K562 (cell line): ENCODE results near the gene USP24. TPM values are rescaled to one million over a fixed set of nuclear protein-coding genes. Genes with fewer than 3 reads are reported as not detected.

Source experiments
- ATAC-seq: fragments of 200-7000 bp; cut with Tn5 transposase; 3 replicates; pipeline ENCODE4 v1.9.1; 2020; ENCODE audit warnings: moderate library complexity
- BruUV-seq: library from RNA; stranded (reverse); fragments of 400-500 nt; replicated peaks from 2 replicates; lab custom pipeline; 2021; lab: Mats Ljungman, UMichigan
- CTCF ChIA-PET: fragments of 300-600 bp; formaldehyde crosslinking; extraction: SDS; loops from one replicate; lab custom pipeline; 2021; ENCODE audit warnings: low intra/inter-chr PET ratio; lab: Yijun Ruan, JAX
- POLR2A ChIA-PET: fragments of 300-600, 350-650 bp; sonication (Branson Sonifier 250); formaldehyde crosslinking; extraction: SDS; loops from one replicate; lab custom pipeline; 2021; ENCODE audit warnings: antibody characterized with exemption, inconsistent platforms; lab: Yijun Ruan, JAX
- DNase-seq, 4 experiments: peaks; one replicate each; pipeline versions ENCODE4 v3.0.0 to v3.0.0-alpha.2; 2011 to 2018; ENCODE audit warnings: low spot score in 3 of 4, mixed read lengths in 3 of 4; ENCODE audit errors: extremely low read depth in 1 of 4
- FAIRE-seq: peaks from 2 replicates; lab custom pipeline; 2011; peaks lifted over from hg19 to GRCh38; lab: Jason Lieb, UNC
- H2AFZ ChIP-seq: 2 replicates; pipeline ENCODE4 v1.6.0; 2011; ENCODE audit warnings: low read depth, low read length, control low read depth, inconsistent platforms
- H3K27ac ChIP-seq: fragments of 200-600 bp; 3 replicates; pipeline ENCODE4 v1.8.0; 2011; ENCODE audit warnings: low read depth, mild to moderate bottlenecking, control low read depth, inconsistent platforms, low read length, moderate library complexity, mixed read lengths; ENCODE audit errors: extremely low read depth
- H3K27me3 ChIP-seq, 2 experiments: fragments of 300-600 bp in 1 of 2; 2 replicates in 1 of 2; 3 replicates in 1 of 2; pipeline versions ENCODE4 v1.6.0 to v1.8.0; 2011; ENCODE audit warnings: inconsistent platforms in 2 of 2, low read length in 2 of 2, mild to moderate bottlenecking in 1 of 2, mixed read lengths in 1 of 2, moderate library complexity in 1 of 2; ENCODE audit not compliant: control insufficient read depth in 2 of 2, insufficient read depth in 2 of 2
- H3K36me3 ChIP-seq: fragments of 300-600 bp; 3 replicates; pipeline ENCODE4 v1.8.0; 2011; ENCODE audit warnings: mild to moderate bottlenecking, low read length, inconsistent platforms; ENCODE audit not compliant: control insufficient read depth, insufficient read depth
- H3K4me1 ChIP-seq, 2 experiments: fragments of 200-600 bp in 1 of 2; replicated peaks in 1 of 2; 2 replicates in 1 of 2; 3 replicates in 1 of 2; pipeline versions ENCODE4 v1.5.1 to v1.8.0; 2011; ENCODE audit warnings: inconsistent platforms in 2 of 2, low read length in 2 of 2, mild to moderate bottlenecking in 1 of 2, mixed read lengths in 1 of 2, moderate library complexity in 1 of 2; ENCODE audit not compliant: control insufficient read depth in 2 of 2, insufficient read depth in 2 of 2
- H3K4me2 ChIP-seq: 2 replicates; pipeline ENCODE4 v1.6.1; 2011; ENCODE audit warnings: low read length, control low read depth, inconsistent platforms, mixed read lengths; ENCODE audit not compliant: insufficient read depth
- H3K4me3 ChIP-seq: fragments of 200-600 bp; sonication (generic), shearing (Covaris generic); 2 replicates; pipeline ENCODE4 v1.5.1; 2016; ENCODE audit warnings: control low read depth, inconsistent platforms
- H3K79me2 ChIP-seq: fragments of 200-600 bp; 3 replicates; pipeline ENCODE4 v1.8.0; 2011; ENCODE audit warnings: low read length, inconsistent platforms; ENCODE audit not compliant: control insufficient read depth, insufficient read depth
- H3K9ac ChIP-seq, 2 experiments: 2 replicates each; pipeline versions ENCODE4 v1.6.0 to v1.6.1; 2011; ENCODE audit warnings: low read depth in 2 of 2, low read length in 2 of 2, control low read depth in 1 of 2, inconsistent platforms in 1 of 2, mild to moderate bottlenecking in 1 of 2, mixed read lengths in 1 of 2; ENCODE audit not compliant: insufficient read depth in 1 of 2
- H3K9me1 ChIP-seq: one replicate; pipeline ENCODE4 v1.6.0; 2011; ENCODE audit warnings: inconsistent platforms, mild to moderate bottlenecking, low read length, moderate library complexity; ENCODE audit not compliant: control insufficient read depth, insufficient read depth
- H3K9me3 ChIP-seq: replicated peaks from 2 replicates; pipeline ENCODE4 v1.5.1; 2011; ENCODE audit warnings: low read depth, low read length, inconsistent platforms; ENCODE audit not compliant: control insufficient read depth, insufficient read depth
- H4K20me1 ChIP-seq: replicated peaks from 2 replicates; pipeline ENCODE4 v1.6.1; 2011; ENCODE audit warnings: low read length, inconsistent platforms, mixed read lengths; ENCODE audit not compliant: control insufficient read depth, insufficient read depth
- ELF1 ChIP-seq: fragments of 200-800 bp; sonication (Bioruptor generic); IDR thresholded peaks from 2 replicates; pipeline ENCODE4 v1.6.1; 2016; ENCODE audit warnings: missing genetic modification characterization, missing compliant biosample characterization
- TEAD1 ChIP-seq, 2 experiments: fragments of 450-650 bp in 1 of 2; sonication (generic) in 1 of 2; formaldehyde crosslinking; IDR thresholded peaks; 2 replicates each; pipeline versions ENCODE4 v1.4.0 to v1.8.0; 2020 to 2022; ENCODE audit warnings: mild to moderate bottlenecking in 2 of 2, missing genetic modification reagents in 1 of 2
- ZNF609 ChIP-seq: sonication (generic); formaldehyde crosslinking; IDR thresholded peaks from 2 replicates; pipeline ENCODE4 v1.8.1; 2023; ENCODE audit warnings: missing genetic modification reagents, mild to moderate bottlenecking, borderline replicate concordance
- WGBS: fragments of 100-300 bp; shearing (Covaris generic); methylation state at CpG from one replicate; pipeline ENCODE4 v1.1.6; 2016; ENCODE audit warnings: low coverage, mixed read lengths; ENCODE audit not compliant: insufficient coverage; ENCODE audit errors: missing lambda C conversion rate; 5-methylcytosine and 5-hydroxymethylcytosine counted together
- in situ Hi-C: fragments of 300-500 bp; cut with MboI; formaldehyde crosslinking; loops from 4 replicates; pipeline ENCODE4 v1.15.0; 2018; ENCODE audit warnings: inconsistent platforms, mixed read lengths
- intact Hi-C: fragments of 100-400 bp; cut with micrococcal nuclease; formaldehyde crosslinking; loops from 2 replicates; pipeline ENCODE4 v1.14.2; 2022
- polyA plus RNA-seq, 8 experiments: library from polyadenylated mRNA; depleted of rRNA in 4 of 8; stranded (reverse) in 5 of 8; unstranded in 3 of 8; fragments of >200 nt; fragmentation: Nextera tagmentation in 2 of 8; fragmentation: Illumina TruSeq in 1 of 8; extraction: Ambion mirVana in 2 of 8; extraction: Trizol in 1 of 8; gene quantifications; 2 replicates each; pipeline versions ENCODE4 v1.2.1 to v1.2.3, GENCODE V29; 2011 to 2014; ENCODE audit warnings: inconsistent platforms in 1 of 8, missing spikeins in 1 of 8
- total RNA-seq, 7 experiments: library from RNA; depleted of rRNA in 6 of 7; stranded (reverse); fragments of >200 nt in 6 of 7; fragmentation: Illumina TruSeq in 2 of 7; extraction: Trizol in 2 of 7; gene quantifications; 2 replicates each; pipeline versions ENCODE4 v1.2.1 to v1.2.3, GENCODE V29; 2011 to 2021; ENCODE audit warnings: low replicate concordance in 1 of 7

Gene USP24
- total and polyA plus RNA-seq, 9 of the 15 experiments (the other 6 are each of a cell fraction or from before 2014, with no cell fraction given): 7.7 to 62.6 (median 36.8) TPM

GRCh38 chr1:55118651-55119329, 96.4 kb downstream of the USP24 start:
- H3K9me1 ChIP-seq: no peaks in the 10 kb centered on the region
- no peaks in the 10 kb centered on the region for H3K79me2 ChIP-seq
- BruUV-seq: no TSS peak
- H4K20me1 ChIP-seq: no peaks in the 10 kb centered on the region
- no peak for DNase-seq
- no peaks in the 10 kb centered on the region for H3K9me3 ChIP-seq
- in situ Hi-C loops: no loop called here
- ChIA-PET POLR2A (interaction anchor here (0.5 kb wide), 1 partner anchor 35 kb away, joined by 3 read pairs; no protein-coding TSS in a partner anchor), CTCF (no interaction called here)
- intact Hi-C loops: no loop called here
- H3K4me1 ChIP-seq: no peaks in the 10 kb centered on the region
- no peak overlapping the region for H3K27ac ChIP-seq
- no peak overlapping the region for H3K4me2 ChIP-seq
- 91% methylated on average over 5 of the region's 5 CpGs for WGBS
- H3K36me3 ChIP-seq: peaks cover 72% of the 10 kb centered on the region
- no peak for ATAC-seq
- no peak for FAIRE-seq
- H2AFZ ChIP-seq: no peak overlapping the region
- no peak for TF ChIP-seq ZNF609 (CRISPR knock-in tag)
- no peak for TF ChIP-seq TEAD1 (CRISPR knock-in tag; IDR thresholded peaks at IDR 0.05)
- TF ChIP-seq ELF1 (tag): no peak
- no peaks in the 10 kb centered on the region for H3K27me3 ChIP-seq
- no peak overlapping the region for H3K9ac ChIP-seq
- H3K4me3 ChIP-seq: no peak overlapping the region
